GM06990 (cell line): ENCODE data around the gene NCAPH2.

Experiments
- DNase-seq: peaks from one replicate; pipeline ENCODE4 v3.0.0-alpha.2; 2011; ENCODE audit not compliant: insufficient read length; ENCODE audit errors: extremely low read depth
- H3K27me3 ChIP-seq: replicated peaks from 2 replicates; pipeline ENCODE4 v1.6.0; 2011; ENCODE audit warnings: low read length; ENCODE audit not compliant: control insufficient read depth, insufficient read depth
- H3K36me3 ChIP-seq: 2 replicates; pipeline ENCODE4 v1.5.1; 2011; ENCODE audit warnings: low read length; ENCODE audit not compliant: control insufficient read depth, insufficient read depth
- H3K4me3 ChIP-seq: replicated peaks from 2 replicates; pipeline ENCODE4 v1.5.1; 2011; ENCODE audit warnings: low read depth, mild to moderate bottlenecking, control low read depth, low read length
- TF ChIP-seq, protein P1 (sequence below): IDR thresholded peaks from 2 replicates; pipeline ENCODE4 v1.5.1; 2011; ENCODE audit warnings: low read length, control low read depth, mild to moderate bottlenecking, inconsistent platforms; ENCODE audit not compliant: insufficient read depth, poor library complexity, severe bottlenecking

Gene NCAPH2

DNA sequence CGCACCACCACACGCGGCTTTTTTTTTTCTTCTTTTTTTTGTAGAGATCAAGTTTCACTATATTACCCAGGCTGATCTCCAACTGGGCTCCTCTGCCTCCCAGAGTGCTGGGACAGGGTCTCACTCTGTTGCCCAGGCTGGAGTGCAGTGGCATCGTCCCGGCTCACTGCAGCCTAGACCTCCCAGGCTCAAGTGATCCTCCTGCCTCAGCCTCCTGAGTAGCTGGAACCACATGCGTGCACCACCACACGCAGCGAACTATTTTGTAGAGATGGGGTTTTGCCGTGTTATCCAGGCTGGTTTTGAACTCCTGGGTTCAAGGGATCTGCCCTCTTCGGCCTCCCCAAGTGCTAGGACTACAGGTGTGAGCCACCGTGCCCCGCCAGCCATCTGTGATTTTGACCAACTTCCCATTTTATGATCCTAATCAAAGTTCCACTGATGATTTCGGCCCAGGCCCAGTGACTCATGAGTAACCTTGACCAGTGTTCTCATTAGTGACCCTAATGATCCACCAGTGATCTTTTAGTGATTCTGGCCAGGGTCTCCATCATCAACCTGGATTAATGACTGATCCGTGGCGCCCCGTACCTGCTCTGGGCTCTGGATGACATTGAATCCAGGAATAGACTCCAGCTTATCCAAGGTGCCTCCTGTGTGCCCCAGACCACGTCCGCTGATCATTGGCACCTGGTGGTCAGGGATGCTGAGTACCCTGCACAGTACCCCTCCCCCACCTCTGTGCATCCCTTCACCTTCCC lies 20.1 kb downstream of the NCAPH2 start:
- peak; percentile 19 for DNase-seq
- no peak overlapping the region for H3K4me3 ChIP-seq
- TF ChIP-seq, protein P1, sequence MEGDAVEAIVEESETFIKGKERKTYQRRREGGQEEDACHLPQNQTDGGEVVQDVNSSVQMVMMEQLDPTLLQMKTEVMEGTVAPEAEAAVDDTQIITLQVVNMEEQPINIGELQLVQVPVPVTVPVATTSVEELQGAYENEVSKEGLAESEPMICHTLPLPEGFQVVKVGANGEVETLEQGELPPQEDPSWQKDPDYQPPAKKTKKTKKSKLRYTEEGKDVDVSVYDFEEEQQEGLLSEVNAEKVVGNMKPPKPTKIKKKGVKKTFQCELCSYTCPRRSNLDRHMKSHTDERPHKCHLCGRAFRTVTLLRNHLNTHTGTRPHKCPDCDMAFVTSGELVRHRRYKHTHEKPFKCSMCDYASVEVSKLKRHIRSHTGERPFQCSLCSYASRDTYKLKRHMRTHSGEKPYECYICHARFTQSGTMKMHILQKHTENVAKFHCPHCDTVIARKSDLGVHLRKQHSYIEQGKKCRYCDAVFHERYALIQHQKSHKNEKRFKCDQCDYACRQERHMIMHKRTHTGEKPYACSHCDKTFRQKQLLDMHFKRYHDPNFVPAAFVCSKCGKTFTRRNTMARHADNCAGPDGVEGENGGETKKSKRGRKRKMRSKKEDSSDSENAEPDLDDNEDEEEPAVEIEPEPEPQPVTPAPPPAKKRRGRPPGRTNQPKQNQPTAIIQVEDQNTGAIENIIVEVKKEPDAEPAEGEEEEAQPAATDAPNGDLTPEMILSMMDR = no peak
- no peaks in the 10 kb centered on the region for H3K27me3 ChIP-seq
- H3K36me3 ChIP-seq = peaks cover 12% of the 10 kb centered on the region

DNA sequence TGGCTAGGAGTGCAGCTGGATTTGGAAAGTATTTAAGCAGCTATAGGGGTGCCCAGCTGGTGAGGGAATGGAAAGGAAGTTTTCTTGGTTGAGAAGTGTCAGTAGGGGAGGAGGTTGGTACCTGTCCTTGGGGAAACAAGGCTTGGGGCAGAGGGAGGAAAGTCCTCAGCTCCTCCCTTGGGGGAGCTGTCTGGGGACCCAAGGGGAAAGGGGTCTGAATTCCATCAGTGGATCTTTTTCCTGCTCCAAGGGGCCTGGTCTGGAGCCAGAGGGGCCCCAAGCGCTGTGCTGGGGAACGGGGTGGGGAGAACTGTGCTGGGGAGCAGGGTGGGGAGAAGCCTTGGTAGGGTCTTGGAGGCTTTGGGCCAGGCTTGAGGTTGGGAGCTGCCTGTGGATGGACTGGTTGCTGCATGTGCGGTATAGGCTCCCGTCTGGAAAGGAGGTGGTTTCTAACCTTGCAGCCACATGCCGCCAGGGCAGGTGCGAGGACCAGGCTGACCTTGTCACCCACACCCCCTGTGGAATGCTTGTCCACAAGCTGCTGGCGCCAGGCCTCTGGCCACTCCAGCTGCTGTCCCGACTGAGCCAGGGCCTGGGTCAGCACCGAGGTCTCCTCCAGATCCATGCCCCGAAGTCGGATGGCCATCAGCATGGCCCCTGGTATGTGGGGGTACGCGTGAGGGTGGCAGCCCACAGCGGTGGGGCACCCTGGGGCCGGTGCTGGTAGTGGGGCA lies 20.8 kb downstream of the NCAPH2 start:
- TF ChIP-seq, protein P1 = no peak
- peak overlapping the region; percentile 90 for H3K4me3 ChIP-seq
- peak; percentile 54 for DNase-seq
- peaks cover 5% of the 10 kb centered on the region for H3K36me3 ChIP-seq
- H3K27me3 ChIP-seq = no peaks in the 10 kb centered on the region

DNA sequence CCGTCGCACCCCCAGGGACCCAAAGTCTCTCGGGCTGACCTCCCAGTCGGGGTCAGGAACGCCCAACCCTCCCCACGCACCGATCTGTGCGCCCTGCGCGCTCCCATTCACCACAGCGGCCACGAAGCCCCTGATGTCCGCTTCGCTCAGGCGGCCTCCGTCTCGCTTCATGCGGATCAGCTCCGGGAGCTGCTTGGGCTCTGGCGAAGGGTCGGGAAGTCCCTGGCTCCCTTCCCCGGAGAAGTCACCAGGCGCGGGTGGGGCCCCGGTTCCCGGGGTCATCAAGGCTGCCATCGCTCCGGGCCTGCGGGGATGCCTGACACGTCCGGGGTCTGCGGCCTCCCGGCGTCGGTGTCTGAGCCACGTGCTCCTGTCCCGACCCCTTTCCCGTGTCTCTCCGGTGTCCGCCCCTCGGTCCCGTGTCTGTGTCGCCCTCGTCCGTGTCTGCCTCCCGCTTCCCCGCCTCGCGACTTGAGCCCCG lies 21.4 kb downstream of the NCAPH2 start:
- no peak for DNase-seq
- peak overlapping the region; percentile 90 for H3K4me3 ChIP-seq
- no peaks in the 10 kb centered on the region for H3K36me3 ChIP-seq
- TF ChIP-seq, protein P1 = no peak
- H3K27me3 ChIP-seq = no peaks in the 10 kb centered on the region

DNA sequence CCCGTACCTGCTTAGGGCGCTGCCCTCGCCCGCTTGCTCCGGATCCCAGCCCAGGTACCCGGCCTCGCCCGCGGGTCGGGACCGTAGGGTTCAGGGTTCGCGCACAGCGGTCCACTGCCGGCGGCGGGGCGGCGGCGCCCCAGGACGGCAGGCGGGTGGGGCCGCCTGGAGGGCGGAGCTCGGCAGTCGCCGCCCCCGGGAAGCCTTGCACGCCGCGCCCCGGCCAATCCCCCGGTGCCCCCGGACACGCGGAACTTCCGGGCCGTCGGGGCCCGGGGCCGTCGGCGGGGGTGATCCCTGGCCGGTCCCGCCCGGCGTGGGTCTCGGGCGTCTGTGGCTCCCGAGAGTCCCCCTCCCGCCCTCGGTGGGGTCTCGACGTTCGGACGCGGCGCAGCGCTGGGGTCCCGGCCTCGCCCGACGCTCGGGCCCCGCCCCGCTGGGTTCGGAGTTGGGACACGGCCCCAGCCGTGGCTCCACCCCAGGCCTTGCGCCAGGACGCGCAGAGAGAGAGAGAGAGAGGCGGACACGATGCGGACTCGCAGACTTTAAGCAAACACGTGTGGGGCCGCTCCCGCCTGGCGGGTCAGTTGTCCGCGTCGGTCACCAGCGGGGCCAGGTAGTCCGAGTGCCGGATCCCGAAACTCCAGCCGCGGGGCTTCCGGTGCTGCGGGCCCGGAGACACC lies 22.0 kb downstream of the NCAPH2 start, which contains the start of gene TYMP:
TSS of gene TYMP (minus strand) at position 116 of the 683 bp plus-strand sequence. CDS start 303 bp downstream, outside the sequence.
- Histone ChIP-seq H3K27me3 (no peaks in the 10 kb centered on the region), H3K36me3 (no peaks in the 10 kb centered on the region), H3K4me3 (peak within 1 kb of the TSS; percentile 90)
- TF ChIP-seq, protein P1 = no peak
- peak; percentile 89 for DNase-seq

DNA sequence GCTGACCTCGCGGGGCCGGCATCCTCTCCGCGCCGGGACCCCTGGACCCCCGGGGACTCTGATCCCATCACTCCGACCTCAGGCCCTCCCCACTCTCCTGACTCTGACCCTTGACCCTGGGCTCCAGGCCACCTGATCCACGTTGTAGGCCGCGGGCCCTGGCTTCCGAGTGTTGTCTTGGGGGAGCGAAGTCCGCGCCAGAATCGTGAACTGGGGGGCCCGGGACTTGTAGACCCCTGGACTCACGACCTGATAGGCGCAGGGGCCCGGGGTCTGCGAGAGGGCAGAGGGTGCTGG lies 22.5 kb downstream of the NCAPH2 start:
- Histone ChIP-seq H3K36me3 (no peaks in the 10 kb centered on the region), H3K27me3 (no peaks in the 10 kb centered on the region), H3K4me3 (peak overlapping the region; percentile 90)

More for the DNA sequence above, 22.5 kb downstream of the NCAPH2 start:
- DNase-seq = no peak
- TF ChIP-seq, protein P1 = no peak
